Endothelial cell of umbilical vein (primary cell): ENCODE results near the gene C2CD5. TPM values are rescaled to one million over a fixed set of nuclear protein-coding genes. Genes with fewer than 3 reads are reported as not detected.

ENCODE experiments used
- BruUV-seq: library from RNA; stranded (reverse); fragments of 400-500 nt; replicated peaks from 2 replicates; lab custom pipeline; 2021; lab: Mats Ljungman, UMichigan
- CTCF ChIA-PET: fragments of 300-600, 350-600 bp; sonication (Branson Sonifier 250); formaldehyde crosslinking; loops from one replicate; lab custom pipeline; 2021; ENCODE audit warnings: antibody characterized with exemption, inconsistent platforms; lab: Charles Lee
- POLR2A ChIA-PET: fragments of 300-600, 350-600 bp; sonication (Branson Sonifier 250); formaldehyde crosslinking; loops from one replicate; lab custom pipeline; 2021; ENCODE audit warnings: antibody characterized with exemption, inconsistent platforms; lab: Charles Lee
- DNase-seq: peaks from one replicate; pipeline ENCODE4 v3.0.0-alpha.2; 2011; ENCODE audit warnings: low read depth, low spot score
- FAIRE-seq: peaks from 2 replicates; lab custom pipeline; 2011; peaks lifted over from hg19 to GRCh38; lab: Jason Lieb, UNC
- H2AFZ ChIP-seq: 2 replicates; pipeline ENCODE4 v1.6.0; 2012; ENCODE audit warnings: low read depth, low read length, control low read depth, inconsistent platforms
- H3K27ac ChIP-seq: 2 replicates; pipeline ENCODE4 v1.5.1; 2011; ENCODE audit warnings: low read depth, mild to moderate bottlenecking, control low read depth, low read length, moderate library complexity; ENCODE audit not compliant: insufficient read depth
- H3K27me3 ChIP-seq, 2 experiments: 2 replicates each; pipeline versions ENCODE4 v1.6.0 to v1.6.1; 2011; ENCODE audit warnings: low read length in 2 of 2, mixed read lengths in 1 of 2; ENCODE audit not compliant: control insufficient read depth in 2 of 2, insufficient read depth in 2 of 2
- H3K36me3 ChIP-seq, 2 experiments: 2 replicates in 1 of 2; 3 replicates in 1 of 2; pipeline ENCODE4 v1.5.1; 2011; ENCODE audit warnings: low read length in 2 of 2, mild to moderate bottlenecking in 1 of 2, moderate library complexity in 1 of 2; ENCODE audit not compliant: control insufficient read depth in 2 of 2, insufficient read depth in 2 of 2; ENCODE audit errors: extremely low read depth in 1 of 2
- H3K4me1 ChIP-seq: 3 replicates; pipeline ENCODE4 v1.5.1; 2011; ENCODE audit warnings: mild to moderate bottlenecking, low read length; ENCODE audit not compliant: control insufficient read depth, insufficient read depth; ENCODE audit errors: extremely low read depth
- H3K4me2 ChIP-seq: 2 replicates; pipeline ENCODE4 v1.6.1; 2011; ENCODE audit warnings: low read length, control low read depth, mixed read lengths; ENCODE audit not compliant: insufficient read depth
- H3K4me3 ChIP-seq, 3 experiments: fragments of 200-600 bp in 1 of 3; sonication (generic), shearing (Covaris generic) in 1 of 3; replicated peaks in 1 of 3; 2 replicates each; pipeline ENCODE4 v1.5.1; 2011 to 2016; ENCODE audit warnings: control low read depth in 3 of 3, low read length in 3 of 3, mild to moderate bottlenecking in 2 of 3, inconsistent platforms in 1 of 3, low read depth in 1 of 3, moderate library complexity in 1 of 3; ENCODE audit not compliant: insufficient read depth in 1 of 3
- H3K79me2 ChIP-seq: 2 replicates; pipeline ENCODE4 v1.6.0; 2012; ENCODE audit warnings: low read length, inconsistent platforms; ENCODE audit not compliant: control insufficient read depth, insufficient read depth
- H3K9ac ChIP-seq: replicated peaks from 2 replicates; pipeline ENCODE3; 2011; ENCODE audit warnings: low read length, control low read depth; ENCODE audit not compliant: insufficient read depth; ENCODE audit errors: extremely low read depth
- H3K9me1 ChIP-seq: replicated peaks from 3 replicates; pipeline ENCODE4 v1.6.0; 2011; ENCODE audit warnings: mild to moderate bottlenecking, low read length; ENCODE audit not compliant: control insufficient read depth, insufficient read depth; ENCODE audit errors: extremely low read depth
- H3K9me3 ChIP-seq: replicated peaks from 2 replicates; pipeline ENCODE4 v1.5.1; 2012; ENCODE audit warnings: low read length, inconsistent platforms; ENCODE audit not compliant: control insufficient read depth, insufficient read depth
- H4K20me1 ChIP-seq: replicated peaks from 2 replicates; pipeline ENCODE3; 2011; ENCODE audit warnings: mild to moderate bottlenecking, low read length; ENCODE audit not compliant: control insufficient read depth, insufficient read depth; ENCODE audit errors: extremely low read depth
- EZH2 ChIP-seq: IDR thresholded peaks from 2 replicates; pipeline ENCODE4 v1.6.1; 2012; ENCODE audit warnings: borderline replicate concordance, low read depth, mild to moderate bottlenecking, moderate library complexity, low read length, inconsistent platforms; ENCODE audit not compliant: severe bottlenecking
- FOS ChIP-seq: IDR thresholded peaks from 2 replicates; pipeline ENCODE4 v1.6.1; 2011; ENCODE audit warnings: mild to moderate bottlenecking, low read length, moderate library complexity, borderline replicate concordance; ENCODE audit not compliant: insufficient read depth
- GATA2 ChIP-seq: IDR thresholded peaks from 2 replicates; pipeline ENCODE4 v1.7.0; 2011; ENCODE audit warnings: low read depth, mild to moderate bottlenecking, moderate library complexity, mixed read lengths, low read length; ENCODE audit not compliant: insufficient read length, insufficient read depth
- JUN ChIP-seq: IDR thresholded peaks from 2 replicates; pipeline ENCODE4 v1.6.1; 2011; ENCODE audit warnings: borderline replicate concordance, low read depth; ENCODE audit not compliant: insufficient read length, insufficient read depth
- MYC ChIP-seq: IDR thresholded peaks from one replicate; pipeline ENCODE4 v1.6.1; 2011; ENCODE audit warnings: mild to moderate bottlenecking, low read depth, low read length
- POLR2A ChIP-seq: IDR thresholded peaks from 2 replicates; pipeline ENCODE4 v1.6.1; 2012; ENCODE audit warnings: low read depth, mild to moderate bottlenecking, control low read depth, low read length
- POLR2AphosphoS5 ChIP-seq: IDR thresholded peaks from 2 replicates; pipeline ENCODE4 v1.6.1; 2012; ENCODE audit warnings: low read depth, mild to moderate bottlenecking, control low read depth, low read length, moderate library complexity; ENCODE audit not compliant: insufficient read depth
- dilution Hi-C: fragments of 300-500 bp; cut with MboI; formaldehyde crosslinking; loops from one replicate; pipeline ENCODE4 v1.15.0; 2019; ENCODE audit warnings: low sequenced_read_pairs; ENCODE audit not compliant: extremely low pct_ligation_motif_present
- intact Hi-C: fragments of 100-400 bp; cut with micrococcal nuclease; formaldehyde crosslinking; loops from one replicate; pipeline ENCODE4 v1.10.0; 2022
- polyA plus RNA-seq, 4 experiments: library from polyadenylated mRNA; depleted of rRNA in 3 of 4; stranded (reverse) in 3 of 4; unstranded in 1 of 4; fragments of >200 nt; gene quantifications; 2 replicates each; pipeline versions ENCODE4 v1.2.1 to v1.2.3, GENCODE V29; 2011 to 2012; ENCODE audit warnings: missing spikeins in 1 of 4
- total RNA-seq: library from RNA; stranded (reverse); gene quantifications from 2 replicates; pipeline ENCODE4 v1.2.3, GENCODE V29; 2021
- TF ChIP-seq, protein P1 (sequence below): IDR thresholded peaks from 2 replicates; pipeline ENCODE4 v1.6.1; 2011; ENCODE audit not compliant: insufficient read depth, insufficient read length
- TF ChIP-seq, protein P2 (sequence below), 2 donors: IDR thresholded peaks; 1 replicate in 1 of 2; 2 replicates in 1 of 2; pipeline ENCODE4 v1.5.1; 2011; ENCODE audit warnings: low read length in 2 of 2, mild to moderate bottlenecking in 2 of 2, moderate library complexity in 2 of 2, control low read depth in 1 of 2, inconsistent platforms in 1 of 2, low read depth in 1 of 2; ENCODE audit not compliant: insufficient read depth in 1 of 2; ENCODE audit errors: extremely low read depth in 1 of 2

C2CD5 gene
- total and polyA plus RNA-seq, 2 donors (not counting 3 experiments of a cell fraction or from before 2014, with no cell fraction given), result 12.9 to 32.9 TPM

DNA sequence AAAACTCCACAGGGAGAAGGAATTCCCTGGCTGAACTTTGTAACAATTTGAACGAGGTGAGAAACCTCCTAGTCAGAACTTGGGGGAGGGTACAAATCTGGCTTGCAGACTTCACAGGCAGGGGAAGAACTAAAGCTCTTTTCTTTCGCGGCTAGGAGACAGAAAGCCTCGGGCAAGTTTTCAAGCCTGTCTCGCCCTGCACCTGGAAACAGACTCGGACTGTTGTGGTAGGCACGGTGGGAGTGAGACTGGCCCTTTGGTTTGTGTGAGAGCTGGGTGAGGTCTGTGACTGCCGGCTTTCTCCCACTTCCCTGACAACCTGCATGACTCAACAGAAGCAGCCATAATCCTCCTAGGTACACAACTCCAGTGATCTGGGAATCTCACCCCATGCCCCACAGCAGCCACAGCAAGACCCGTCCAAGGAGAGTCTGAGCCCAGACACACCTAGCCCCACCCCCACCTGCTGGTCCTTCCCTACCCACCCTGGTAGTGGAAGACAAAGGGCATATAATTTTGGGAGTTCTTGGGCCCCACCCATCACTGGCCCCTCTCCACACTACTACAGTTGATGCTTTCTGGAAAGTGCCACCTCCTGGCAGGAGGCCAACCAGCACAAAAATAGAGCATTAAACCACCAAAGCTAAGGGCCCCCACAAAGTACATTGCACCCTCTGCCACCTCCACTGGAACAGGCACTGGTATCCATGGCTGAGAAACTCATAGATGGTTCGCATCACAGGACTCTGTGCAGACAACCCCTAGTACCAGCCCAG is 107.1 kb downstream of the C2CD5 start:
- no peaks in the 10 kb centered on the region for H3K36me3 ChIP-seq
- TF ChIP-seq EZH2 (no peak), GATA2 (no peak), FOS (no peak), JUN (no peak), POLR2AphosphoS5 (no peak), POLR2A (no peak), MYC (no peak)
- TF ChIP-seq, protein P1, sequence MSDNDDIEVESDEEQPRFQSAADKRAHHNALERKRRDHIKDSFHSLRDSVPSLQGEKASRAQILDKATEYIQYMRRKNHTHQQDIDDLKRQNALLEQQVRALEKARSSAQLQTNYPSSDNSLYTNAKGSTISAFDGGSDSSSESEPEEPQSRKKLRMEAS, result no peak
- TF ChIP-seq, protein P2, sequence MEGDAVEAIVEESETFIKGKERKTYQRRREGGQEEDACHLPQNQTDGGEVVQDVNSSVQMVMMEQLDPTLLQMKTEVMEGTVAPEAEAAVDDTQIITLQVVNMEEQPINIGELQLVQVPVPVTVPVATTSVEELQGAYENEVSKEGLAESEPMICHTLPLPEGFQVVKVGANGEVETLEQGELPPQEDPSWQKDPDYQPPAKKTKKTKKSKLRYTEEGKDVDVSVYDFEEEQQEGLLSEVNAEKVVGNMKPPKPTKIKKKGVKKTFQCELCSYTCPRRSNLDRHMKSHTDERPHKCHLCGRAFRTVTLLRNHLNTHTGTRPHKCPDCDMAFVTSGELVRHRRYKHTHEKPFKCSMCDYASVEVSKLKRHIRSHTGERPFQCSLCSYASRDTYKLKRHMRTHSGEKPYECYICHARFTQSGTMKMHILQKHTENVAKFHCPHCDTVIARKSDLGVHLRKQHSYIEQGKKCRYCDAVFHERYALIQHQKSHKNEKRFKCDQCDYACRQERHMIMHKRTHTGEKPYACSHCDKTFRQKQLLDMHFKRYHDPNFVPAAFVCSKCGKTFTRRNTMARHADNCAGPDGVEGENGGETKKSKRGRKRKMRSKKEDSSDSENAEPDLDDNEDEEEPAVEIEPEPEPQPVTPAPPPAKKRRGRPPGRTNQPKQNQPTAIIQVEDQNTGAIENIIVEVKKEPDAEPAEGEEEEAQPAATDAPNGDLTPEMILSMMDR (IDR thresholded peaks at IDR 0.05; ENCODE audit: extremely low read depth in 1 of 2, insufficient read depth in 1 of 2, low read depth in 1 of 2, low read length in 2 of 2), result no peak
- FAIRE-seq (no peak), DNase-seq (no peak)
- ChIA-PET CTCF (interaction anchor here (1.4 to 2.5 kb wide), 2 partner anchors 354 to 356 kb away, joined by 4 to 13 read pairs; no protein-coding TSS in a partner anchor), POLR2A (no interaction called here)
- no peaks in the 10 kb centered on the region for H3K79me2 ChIP-seq
- dilution Hi-C loops (no loop called here), intact Hi-C loops (no loop called here)
- BruUV-seq, result no TSS peak
- H2AFZ ChIP-seq, result no peak overlapping the region
- H3K9me1 ChIP-seq, result no peaks in the 10 kb centered on the region
- H3K4me3 ChIP-seq, result no peak overlapping the region
- H3K9ac ChIP-seq, result no peak overlapping the region
- H3K27me3 ChIP-seq, result peaks cover 0 to 5% of the 10 kb centered on the region in 2 experiments
- no peak overlapping the region for H3K27ac ChIP-seq
- H3K4me1 ChIP-seq, result no peaks in the 10 kb centered on the region
- no peaks in the 10 kb centered on the region for H3K9me3 ChIP-seq
- no peaks in the 10 kb centered on the region for H4K20me1 ChIP-seq
- no peak overlapping the region for H3K4me2 ChIP-seq
